ENCODE results near the gene PAAF1.

PAAF1 gene

GRCh38 chr11:73876424-73877310 is at the start of gene PAAF1, which contains the start of gene COA4:
TSS of gene PAAF1 (plus strand) at chr11:73876999. CDS start at chr11:73877022, 23 bp downstream.
TSS of gene COA4 (minus strand) at chr11:73876846. CDS start at chr11:73873378, 3,468 bp downstream.
- Mint-ChIP-seq H3K36me3 (ENCODE audit: low read depth) (peaks cover 20% of the 10 kb centered on the region), H3K9me3 (no peaks in the 10 kb centered on the region), H3K27me3 (ENCODE audit: low read depth) (no peaks in the 10 kb centered on the region), H3K27ac (peak within 1 kb of the TSS; percentile 97), H3K4me3 (peak within 1 kb of the TSS; percentile 99), H3K4me1 (ENCODE audit: low read depth) (peaks cover 24% of the 10 kb centered on the region)

- no peak overlapping the region for H3K27ac Mint-ChIP-seq
- peaks cover 22% of the 10 kb centered on the region for H3K36me3 Mint-ChIP-seq (ENCODE audit: low read depth)
- no peaks in the 10 kb centered on the region for H3K4me1 Mint-ChIP-seq (ENCODE audit: low read depth)
- no peaks in the 10 kb centered on the region for H3K27me3 Mint-ChIP-seq (ENCODE audit: low read depth)
- no peak overlapping the region for H3K4me3 Mint-ChIP-seq
- no peaks in the 10 kb centered on the region for H3K9me3 Mint-ChIP-seq
Observed at GRCh38 chr11:73830261-73830660, 46.5 kb upstream of the PAAF1 start.

GRCh38 chr11:73833067-73833466 is 43.7 kb upstream of the PAAF1 start:
- Mint-ChIP-seq H3K4me3 (no peak overlapping the region), H3K9me3 (no peaks in the 10 kb centered on the region), H3K27ac (no peak overlapping the region), H3K4me1 (ENCODE audit: low read depth) (no peaks in the 10 kb centered on the region), H3K36me3 (ENCODE audit: low read depth) (peaks cover 13% of the 10 kb centered on the region), H3K27me3 (ENCODE audit: low read depth) (no peaks in the 10 kb centered on the region)

GRCh38 chr11:73838443-73839122 is 38.2 kb upstream of the PAAF1 start:
- peaks cover 8% of the 10 kb centered on the region for H3K36me3 Mint-ChIP-seq (ENCODE audit: low read depth)

GRCh38 chr11:73839123-73839457 is 37.7 kb upstream of the PAAF1 start:
- peaks cover 8% of the 10 kb centered on the region for H3K36me3 Mint-ChIP-seq (ENCODE audit: low read depth)
- no peaks in the 10 kb centered on the region for H3K27me3 Mint-ChIP-seq (ENCODE audit: low read depth)
- H3K27ac Mint-ChIP-seq = no peak overlapping the region
- H3K4me1 Mint-ChIP-seq (ENCODE audit: low read depth) = no peaks in the 10 kb centered on the region
- H3K9me3 Mint-ChIP-seq = no peaks in the 10 kb centered on the region
- no peak overlapping the region for H3K4me3 Mint-ChIP-seq

More at GRCh38 chr11:73838443-73839122, 38.2 kb upstream of the PAAF1 start:
- no peaks in the 10 kb centered on the region for H3K9me3 Mint-ChIP-seq
- H3K4me1 Mint-ChIP-seq (ENCODE audit: low read depth) = no peaks in the 10 kb centered on the region
- no peak overlapping the region for H3K27ac Mint-ChIP-seq
- H3K27me3 Mint-ChIP-seq (ENCODE audit: low read depth) = no peaks in the 10 kb centered on the region
- no peak overlapping the region for H3K4me3 Mint-ChIP-seq

GRCh38 chr11:73851046-73851764 is 25.6 kb upstream of the PAAF1 start:
- H3K4me3 Mint-ChIP-seq = no peak overlapping the region
- no peak overlapping the region for H3K27ac Mint-ChIP-seq
- H3K9me3 Mint-ChIP-seq = no peaks in the 10 kb centered on the region
- no peaks in the 10 kb centered on the region for H3K27me3 Mint-ChIP-seq (ENCODE audit: low read depth)
- peaks cover 2% of the 10 kb centered on the region for H3K4me1 Mint-ChIP-seq (ENCODE audit: low read depth)
- H3K36me3 Mint-ChIP-seq (ENCODE audit: low read depth) = peaks cover 8% of the 10 kb centered on the region

- no peaks in the 10 kb centered on the region for H3K27me3 Mint-ChIP-seq (ENCODE audit: low read depth)
- peaks cover 8% of the 10 kb centered on the region for H3K36me3 Mint-ChIP-seq (ENCODE audit: low read depth)
- peaks cover 2% of the 10 kb centered on the region for H3K4me1 Mint-ChIP-seq (ENCODE audit: low read depth)
- no peaks in the 10 kb centered on the region for H3K9me3 Mint-ChIP-seq
- no peak overlapping the region for H3K27ac Mint-ChIP-seq
- no peak overlapping the region for H3K4me3 Mint-ChIP-seq
Observed at GRCh38 chr11:73852049-73852448, 24.8 kb upstream of the PAAF1 start.

GRCh38 chr11:73854680-73855079 is 22.1 kb upstream of the PAAF1 start:
- no peak overlapping the region for H3K27ac Mint-ChIP-seq
- H3K9me3 Mint-ChIP-seq = no peaks in the 10 kb centered on the region
- H3K36me3 Mint-ChIP-seq (ENCODE audit: low read depth) = peaks cover 16% of the 10 kb centered on the region
- H3K4me3 Mint-ChIP-seq = no peak overlapping the region
- no peaks in the 10 kb centered on the region for H3K27me3 Mint-ChIP-seq (ENCODE audit: low read depth)
- no peaks in the 10 kb centered on the region for H3K4me1 Mint-ChIP-seq (ENCODE audit: low read depth)

- Mint-ChIP-seq H3K4me1 (ENCODE audit: low read depth) (no peaks in the 10 kb centered on the region), H3K36me3 (ENCODE audit: low read depth) (peaks cover 25% of the 10 kb centered on the region), H3K27ac (no peak overlapping the region), H3K9me3 (no peaks in the 10 kb centered on the region), H3K27me3 (ENCODE audit: low read depth) (no peaks in the 10 kb centered on the region), H3K4me3 (no peak overlapping the region)
Observed at GRCh38 chr11:73856031-73856567, 20.7 kb upstream of the PAAF1 start.

- Mint-ChIP-seq H3K27ac (no peak overlapping the region), H3K4me3 (no peak overlapping the region), H3K9me3 (no peaks in the 10 kb centered on the region), H3K27me3 (ENCODE audit: low read depth) (no peaks in the 10 kb centered on the region), H3K36me3 (ENCODE audit: low read depth) (peaks cover 30% of the 10 kb centered on the region), H3K4me1 (ENCODE audit: low read depth) (no peaks in the 10 kb centered on the region)
Observed at GRCh38 chr11:73859671-73860070, 17.1 kb upstream of the PAAF1 start.

GRCh38 chr11:73860202-73860601 is 16.6 kb upstream of the PAAF1 start:
- Mint-ChIP-seq H3K27ac (no peak overlapping the region), H3K27me3 (ENCODE audit: low read depth) (no peaks in the 10 kb centered on the region), H3K9me3 (no peaks in the 10 kb centered on the region), H3K36me3 (ENCODE audit: low read depth) (peaks cover 29% of the 10 kb centered on the region), H3K4me3 (no peak overlapping the region), H3K4me1 (ENCODE audit: low read depth) (no peaks in the 10 kb centered on the region)

- Mint-ChIP-seq H3K9me3 (no peaks in the 10 kb centered on the region), H3K27ac (no peak overlapping the region), H3K27me3 (ENCODE audit: low read depth) (no peaks in the 10 kb centered on the region), H3K36me3 (ENCODE audit: low read depth) (peaks cover 34% of the 10 kb centered on the region), H3K4me3 (no peak overlapping the region), H3K4me1 (ENCODE audit: low read depth) (no peaks in the 10 kb centered on the region)
Observed at GRCh38 chr11:73862986-73863385, 13.8 kb upstream of the PAAF1 start.

GRCh38 chr11:73866095-73866579 is 10.7 kb upstream of the PAAF1 start:
- no peaks in the 10 kb centered on the region for H3K27me3 Mint-ChIP-seq (ENCODE audit: low read depth)
- no peaks in the 10 kb centered on the region for H3K9me3 Mint-ChIP-seq
- no peak overlapping the region for H3K4me3 Mint-ChIP-seq
- H3K4me1 Mint-ChIP-seq (ENCODE audit: low read depth) = no peaks in the 10 kb centered on the region
- peaks cover 17% of the 10 kb centered on the region for H3K36me3 Mint-ChIP-seq (ENCODE audit: low read depth)
- H3K27ac Mint-ChIP-seq = no peak overlapping the region

- Mint-ChIP-seq H3K27me3 (ENCODE audit: low read depth) (no peaks in the 10 kb centered on the region), H3K4me1 (ENCODE audit: low read depth) (no peaks in the 10 kb centered on the region), H3K36me3 (ENCODE audit: low read depth) (peaks cover 17% of the 10 kb centered on the region), H3K4me3 (no peak overlapping the region), H3K9me3 (no peaks in the 10 kb centered on the region), H3K27ac (no peak overlapping the region)
Observed at GRCh38 chr11:73866586-73866996, 10.2 kb upstream of the PAAF1 start.
